SK-N-SH (cell line): ENCODE results near the gene PIP4K2A. TPM values are rescaled to one million over a fixed set of nuclear protein-coding genes. Genes with fewer than 3 reads are reported as not detected.

Source experiments
- CTCF ChIA-PET: fragments of 300-600, 350-600 bp; formaldehyde crosslinking; extraction: SDS; loops from one replicate; lab custom pipeline; 2021; lab: Yijun Ruan, JAX
- POLR2A ChIA-PET: fragments of 350-600 bp; sonication (Branson Sonifier 250); formaldehyde crosslinking; extraction: SDS; loops from one replicate; lab custom pipeline; 2020; ENCODE audit warnings: antibody characterized with exemption, inconsistent platforms; lab: Yijun Ruan, JAX
- DNase-seq: peaks from one replicate; pipeline ENCODE4 v3.0.0; 2012
- H2AFZ ChIP-seq: fragments of 200-600 bp; sonication (generic); 2 replicates; pipeline ENCODE4 v1.8.1; 2016; ENCODE audit warnings: antibody characterized with exemption, mild to moderate bottlenecking, low read depth
- H3F3A ChIP-seq: fragments of 200-600 bp; sonication (generic); replicated peaks from 2 replicates; pipeline ENCODE3; 2016; ENCODE audit warnings: antibody characterized with exemption, mild to moderate bottlenecking; ENCODE audit not compliant: insufficient read depth
- H3K27ac ChIP-seq, 2 experiments: fragments of 200-500 bp in 1 of 2; fragments of 200-600 bp in 1 of 2; sonication (Bioruptor generic) in 1 of 2; sonication (generic), shearing (Covaris generic) in 1 of 2; 2 replicates each; pipeline versions ENCODE4 v1.5.1 to v1.6.1; 2014 to 2016; ENCODE audit warnings: low read depth in 2 of 2, inconsistent platforms in 1 of 2, low read length in 1 of 2, mild to moderate bottlenecking in 1 of 2, mixed read lengths in 1 of 2
- H3K27me3 ChIP-seq: fragments of 200-600 bp; sonication (generic), shearing (Covaris generic); 2 replicates; pipeline ENCODE4 v1.6.1; 2016; ENCODE audit warnings: mixed run types; ENCODE audit not compliant: insufficient read depth
- H3K36me3 ChIP-seq, 2 experiments: fragments of 200-500 bp in 1 of 2; fragments of 200-600 bp in 1 of 2; sonication (Bioruptor generic) in 1 of 2; sonication (generic) in 1 of 2; replicated peaks in 1 of 2; 2 replicates each; pipeline versions ENCODE3 to v1.5.1; 2014 to 2016; ENCODE audit warnings: low read length in 1 of 2, mild to moderate bottlenecking in 1 of 2; ENCODE audit not compliant: insufficient read depth in 2 of 2, control insufficient read depth in 1 of 2
- H3K4me1 ChIP-seq, 2 experiments: fragments of 200-500 bp in 1 of 2; fragments of 200-600 bp in 1 of 2; sonication (Bioruptor generic) in 1 of 2; sonication (generic), shearing (Covaris generic) in 1 of 2; 2 replicates each; pipeline versions ENCODE4 v1.5.1 to v1.6.1; 2014 to 2016; ENCODE audit warnings: low read depth in 1 of 2, low read length in 1 of 2, mixed run types in 1 of 2; ENCODE audit not compliant: insufficient read depth in 2 of 2, control insufficient read depth in 1 of 2
- H3K4me2 ChIP-seq: fragments of 200-600 bp; sonication (generic), shearing (Covaris generic); 2 replicates; pipeline ENCODE4 v1.6.1; 2017; ENCODE audit warnings: mixed run types
- H3K4me3 ChIP-seq, 2 experiments: fragments of 200-500 bp in 1 of 2; fragments of 200-600 bp in 1 of 2; sonication (Bioruptor generic) in 1 of 2; sonication (generic), shearing (Covaris generic) in 1 of 2; 2 replicates each; pipeline versions ENCODE4 v1.5.1 to v1.8.1; 2014 to 2016; ENCODE audit warnings: low read depth in 2 of 2, inconsistent platforms in 1 of 2, low read length in 1 of 2, mild to moderate bottlenecking in 1 of 2, mixed read lengths in 1 of 2, moderate library complexity in 1 of 2
- H3K79me2 ChIP-seq: fragments of 200-600 bp; sonication (generic); 2 replicates; pipeline ENCODE4 v1.8.1; 2017; ENCODE audit warnings: mild to moderate bottlenecking; ENCODE audit not compliant: insufficient read depth
- H3K9ac ChIP-seq: fragments of 200-600 bp; sonication (generic); 2 replicates; pipeline ENCODE4 v1.6.1; 2017; ENCODE audit warnings: mixed run types
- H3K9me2 ChIP-seq: fragments of 200-600 bp; sonication (generic); 2 replicates; pipeline ENCODE4 v1.6.1; 2017; ENCODE audit warnings: mixed run types
- H3K9me3 ChIP-seq: fragments of 200-600 bp; sonication (generic); 2 replicates; pipeline ENCODE4 v1.6.1; 2017; ENCODE audit warnings: mixed run types, mild to moderate bottlenecking, moderate library complexity
- H4K20me1 ChIP-seq: fragments of 200-600 bp; sonication (generic); 2 replicates; pipeline ENCODE4 v1.6.1; 2017; ENCODE audit warnings: mild to moderate bottlenecking, mixed run types; ENCODE audit not compliant: insufficient read depth
- CHD2 ChIP-seq: fragments of 150-350 bp; IDR thresholded peaks from 2 replicates; pipeline ENCODE4 v1.6.1; 2018; ENCODE audit warnings: low read length; ENCODE audit not compliant: partially characterized antibody
- EZH2phosphoT487 ChIP-seq: fragments of 200-600 bp; sonication (generic); IDR thresholded peaks from 2 replicates; pipeline ENCODE4 v1.6.1; 2017; ENCODE audit warnings: low read depth, mixed run types, mild to moderate bottlenecking, antibody characterized with exemption, moderate library complexity, borderline replicate concordance
- JUND ChIP-seq: IDR thresholded peaks from 2 replicates; pipeline ENCODE4 v1.4.0; 2012
- MEF2A ChIP-seq: IDR thresholded peaks from 2 replicates; pipeline ENCODE4 v1.4.0; 2012; ENCODE audit warnings: low read depth, borderline replicate concordance
- NRF1 ChIP-seq: IDR thresholded peaks from 2 replicates; pipeline ENCODE4 v1.6.1; 2012; ENCODE audit warnings: low read depth, mild to moderate bottlenecking, low read length
- RCOR1 ChIP-seq: fragments of 150-350 bp; IDR thresholded peaks from 2 replicates; pipeline ENCODE4 v1.6.1; 2017; ENCODE audit warnings: antibody characterized with exemption, low read length
- SIN3A ChIP-seq: IDR thresholded peaks from 2 replicates; pipeline ENCODE4 v1.6.1; 2012; ENCODE audit warnings: low read depth, mild to moderate bottlenecking, low read length, moderate library complexity, borderline replicate concordance
- SMC3 ChIP-seq: IDR thresholded peaks from 2 replicates; pipeline ENCODE4 v1.6.1; 2012; ENCODE audit warnings: low read depth, low read length, improper control_type of control experiment
- TAF1 ChIP-seq: IDR thresholded peaks from 2 replicates; pipeline ENCODE4 v1.6.1; 2012; ENCODE audit warnings: low read depth, mild to moderate bottlenecking, low read length, moderate library complexity, borderline replicate concordance
- TCF12 ChIP-seq: IDR thresholded peaks from 2 replicates; pipeline ENCODE4 v1.4.0; 2012
- TEAD4 ChIP-seq: IDR thresholded peaks from 2 replicates; pipeline ENCODE4 v1.4.0; 2012; ENCODE audit warnings: mild to moderate bottlenecking, borderline replicate concordance; ENCODE audit not compliant: insufficient read depth
- YY1 ChIP-seq: IDR thresholded peaks from 2 replicates; pipeline ENCODE4 v1.4.0; 2012; ENCODE audit warnings: low read depth, mild to moderate bottlenecking
- WGBS: methylation state at CpG from one replicate; pipeline ENCODE4 v1.1.6; 2017; ENCODE audit warnings: low lambda C conversion rate; 5-methylcytosine and 5-hydroxymethylcytosine counted together
- polyA plus RNA-seq, 3 experiments: library from polyadenylated mRNA; depleted of rRNA; stranded (reverse); fragments of >200 nt; gene quantifications; 2 replicates each; pipeline ENCODE4 v1.2.3, GENCODE V29; 2012
- TF ChIP-seq, protein P1 (sequence below): IDR thresholded peaks from 2 replicates; pipeline ENCODE4 v1.4.0; 2012; ENCODE audit warnings: low read depth, borderline replicate concordance
- TF ChIP-seq, protein P2 (sequence below): fragments of 200-600 bp; sonication (generic); IDR thresholded peaks from 2 replicates; pipeline ENCODE4 v1.6.1; 2017; ENCODE audit warnings: antibody characterized with exemption, mild to moderate bottlenecking, moderate library complexity
- TF ChIP-seq, protein P3 (sequence below): IDR thresholded peaks from 2 replicates; pipeline ENCODE4 v1.6.1; 2012; ENCODE audit warnings: mild to moderate bottlenecking, low read depth, low read length, moderate library complexity
- TF ChIP-seq, protein P4 (sequence below): IDR thresholded peaks from 2 replicates; pipeline ENCODE4 v1.4.0; 2012; ENCODE audit warnings: low read depth
- TF ChIP-seq, protein P5 (sequence below): IDR thresholded peaks from 2 replicates; pipeline ENCODE4; 2012

The PIP4K2A gene
- polyA plus RNA-seq, 1 of the 3 experiments (the other 2 are of a cell fraction), result 10.8 TPM

DNA sequence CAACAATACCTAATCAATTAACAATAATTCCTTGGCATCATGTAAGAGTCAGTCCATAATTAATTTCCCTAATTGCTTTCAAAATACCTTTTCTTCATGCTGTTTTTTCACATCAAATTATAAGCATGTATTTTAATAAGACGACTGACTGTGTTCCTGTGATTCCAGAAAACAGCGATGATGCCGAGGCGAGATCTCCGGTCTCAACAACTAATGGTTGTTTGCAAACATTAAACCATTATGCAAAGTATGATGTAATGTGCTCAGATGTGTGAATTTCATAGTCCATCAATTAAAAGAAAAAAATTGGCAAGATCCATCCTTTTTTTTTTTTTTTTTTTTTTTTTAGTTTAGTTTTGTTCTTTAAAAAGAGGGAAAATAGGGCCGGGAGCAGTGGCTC, 44.5 kb upstream of the PIP4K2A start:
- DNase-seq, result no peak
- Histone ChIP-seq H2AFZ (no peak overlapping the region), H3K27me3 (no peaks in the 10 kb centered on the region), H3K9me2 (no peaks in the 10 kb centered on the region), H3F3A (no peaks in the 10 kb centered on the region), H3K4me1 (no peaks in the 10 kb centered on the region), H3K4me2 (no peak overlapping the region), H3K4me3 (no peak overlapping the region), H4K20me1 (no peaks in the 10 kb centered on the region), H3K9ac (no peak overlapping the region), H3K9me3 (no peaks in the 10 kb centered on the region), H3K79me2 (no peaks in the 10 kb centered on the region), H3K36me3 (no peaks in the 10 kb centered on the region), H3K27ac (no peak overlapping the region)
- ChIA-PET POLR2A (no interaction called here), CTCF (no interaction called here)
- WGBS, result 85% methylated on average over 6 of the region's 6 CpGs
- TF ChIP-seq NRF1, result no peak
- TF ChIP-seq, protein P1, sequence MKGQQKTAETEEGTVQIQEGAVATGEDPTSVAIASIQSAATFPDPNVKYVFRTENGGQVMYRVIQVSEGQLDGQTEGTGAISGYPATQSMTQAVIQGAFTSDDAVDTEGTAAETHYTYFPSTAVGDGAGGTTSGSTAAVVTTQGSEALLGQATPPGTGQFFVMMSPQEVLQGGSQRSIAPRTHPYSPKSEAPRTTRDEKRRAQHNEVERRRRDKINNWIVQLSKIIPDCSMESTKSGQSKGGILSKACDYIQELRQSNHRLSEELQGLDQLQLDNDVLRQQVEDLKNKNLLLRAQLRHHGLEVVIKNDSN, result no peak
- TF ChIP-seq, protein P2, sequence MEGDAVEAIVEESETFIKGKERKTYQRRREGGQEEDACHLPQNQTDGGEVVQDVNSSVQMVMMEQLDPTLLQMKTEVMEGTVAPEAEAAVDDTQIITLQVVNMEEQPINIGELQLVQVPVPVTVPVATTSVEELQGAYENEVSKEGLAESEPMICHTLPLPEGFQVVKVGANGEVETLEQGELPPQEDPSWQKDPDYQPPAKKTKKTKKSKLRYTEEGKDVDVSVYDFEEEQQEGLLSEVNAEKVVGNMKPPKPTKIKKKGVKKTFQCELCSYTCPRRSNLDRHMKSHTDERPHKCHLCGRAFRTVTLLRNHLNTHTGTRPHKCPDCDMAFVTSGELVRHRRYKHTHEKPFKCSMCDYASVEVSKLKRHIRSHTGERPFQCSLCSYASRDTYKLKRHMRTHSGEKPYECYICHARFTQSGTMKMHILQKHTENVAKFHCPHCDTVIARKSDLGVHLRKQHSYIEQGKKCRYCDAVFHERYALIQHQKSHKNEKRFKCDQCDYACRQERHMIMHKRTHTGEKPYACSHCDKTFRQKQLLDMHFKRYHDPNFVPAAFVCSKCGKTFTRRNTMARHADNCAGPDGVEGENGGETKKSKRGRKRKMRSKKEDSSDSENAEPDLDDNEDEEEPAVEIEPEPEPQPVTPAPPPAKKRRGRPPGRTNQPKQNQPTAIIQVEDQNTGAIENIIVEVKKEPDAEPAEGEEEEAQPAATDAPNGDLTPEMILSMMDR, result no peak
- TF ChIP-seq TCF12, result no peak
- TF ChIP-seq, protein P3, sequence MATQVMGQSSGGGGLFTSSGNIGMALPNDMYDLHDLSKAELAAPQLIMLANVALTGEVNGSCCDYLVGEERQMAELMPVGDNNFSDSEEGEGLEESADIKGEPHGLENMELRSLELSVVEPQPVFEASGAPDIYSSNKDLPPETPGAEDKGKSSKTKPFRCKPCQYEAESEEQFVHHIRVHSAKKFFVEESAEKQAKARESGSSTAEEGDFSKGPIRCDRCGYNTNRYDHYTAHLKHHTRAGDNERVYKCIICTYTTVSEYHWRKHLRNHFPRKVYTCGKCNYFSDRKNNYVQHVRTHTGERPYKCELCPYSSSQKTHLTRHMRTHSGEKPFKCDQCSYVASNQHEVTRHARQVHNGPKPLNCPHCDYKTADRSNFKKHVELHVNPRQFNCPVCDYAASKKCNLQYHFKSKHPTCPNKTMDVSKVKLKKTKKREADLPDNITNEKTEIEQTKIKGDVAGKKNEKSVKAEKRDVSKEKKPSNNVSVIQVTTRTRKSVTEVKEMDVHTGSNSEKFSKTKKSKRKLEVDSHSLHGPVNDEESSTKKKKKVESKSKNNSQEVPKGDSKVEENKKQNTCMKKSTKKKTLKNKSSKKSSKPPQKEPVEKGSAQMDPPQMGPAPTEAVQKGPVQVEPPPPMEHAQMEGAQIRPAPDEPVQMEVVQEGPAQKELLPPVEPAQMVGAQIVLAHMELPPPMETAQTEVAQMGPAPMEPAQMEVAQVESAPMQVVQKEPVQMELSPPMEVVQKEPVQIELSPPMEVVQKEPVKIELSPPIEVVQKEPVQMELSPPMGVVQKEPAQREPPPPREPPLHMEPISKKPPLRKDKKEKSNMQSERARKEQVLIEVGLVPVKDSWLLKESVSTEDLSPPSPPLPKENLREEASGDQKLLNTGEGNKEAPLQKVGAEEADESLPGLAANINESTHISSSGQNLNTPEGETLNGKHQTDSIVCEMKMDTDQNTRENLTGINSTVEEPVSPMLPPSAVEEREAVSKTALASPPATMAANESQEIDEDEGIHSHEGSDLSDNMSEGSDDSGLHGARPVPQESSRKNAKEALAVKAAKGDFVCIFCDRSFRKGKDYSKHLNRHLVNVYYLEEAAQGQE, result no peak
- TF ChIP-seq JUND, result no peak
- no peak for TF ChIP-seq TEAD4

DNA sequence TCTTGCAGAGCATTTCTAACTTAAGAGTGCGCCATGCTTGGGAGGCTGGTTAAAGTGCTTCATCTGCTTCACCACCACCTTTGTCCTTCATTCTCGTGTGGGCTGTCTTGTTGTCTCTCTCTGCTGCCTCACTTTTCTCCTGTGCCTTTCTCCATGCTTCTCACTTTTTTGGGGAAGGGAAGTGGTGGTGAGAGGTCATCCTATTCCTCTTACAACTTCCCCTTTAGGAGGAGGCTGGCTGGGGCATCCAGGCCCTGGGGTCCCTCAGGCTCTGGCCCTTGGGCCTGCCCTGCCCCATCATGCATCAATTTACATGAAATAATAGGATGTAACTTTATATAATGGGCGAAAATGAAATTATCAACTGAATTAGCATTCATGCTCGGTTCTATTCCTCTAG, 39.9 kb upstream of the PIP4K2A start:
- Histone ChIP-seq H3K4me1 (no peaks in the 10 kb centered on the region), H3K79me2 (no peaks in the 10 kb centered on the region), H3K9ac (no peak overlapping the region), H3K9me2 (peaks cover 3% of the 10 kb centered on the region; the same call in 1 of the 2 replicates), H3K9me3 (no peaks in the 10 kb centered on the region), H3K27ac (no peak overlapping the region), H3K4me3 (no peak overlapping the region), H2AFZ (no peak overlapping the region), H3K36me3 (no peaks in the 10 kb centered on the region), H4K20me1 (no peaks in the 10 kb centered on the region), H3K4me2 (no peak overlapping the region), H3K27me3 (no peaks in the 10 kb centered on the region), H3F3A (peaks cover 3% of the 10 kb centered on the region)
- WGBS, result 70% methylated on average over 4 of the region's 4 CpGs
- CTCF ChIA-PET, result no interaction called here
- DNase-seq, result no peak
- POLR2A ChIA-PET, result no interaction called here
- TF ChIP-seq, protein P4, sequence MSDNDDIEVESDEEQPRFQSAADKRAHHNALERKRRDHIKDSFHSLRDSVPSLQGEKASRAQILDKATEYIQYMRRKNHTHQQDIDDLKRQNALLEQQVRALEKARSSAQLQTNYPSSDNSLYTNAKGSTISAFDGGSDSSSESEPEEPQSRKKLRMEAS, result no peak
- TF ChIP-seq SIN3A, result no peak
- TF ChIP-seq EZH2phosphoT487, result no peak
- TF ChIP-seq, protein P5, sequence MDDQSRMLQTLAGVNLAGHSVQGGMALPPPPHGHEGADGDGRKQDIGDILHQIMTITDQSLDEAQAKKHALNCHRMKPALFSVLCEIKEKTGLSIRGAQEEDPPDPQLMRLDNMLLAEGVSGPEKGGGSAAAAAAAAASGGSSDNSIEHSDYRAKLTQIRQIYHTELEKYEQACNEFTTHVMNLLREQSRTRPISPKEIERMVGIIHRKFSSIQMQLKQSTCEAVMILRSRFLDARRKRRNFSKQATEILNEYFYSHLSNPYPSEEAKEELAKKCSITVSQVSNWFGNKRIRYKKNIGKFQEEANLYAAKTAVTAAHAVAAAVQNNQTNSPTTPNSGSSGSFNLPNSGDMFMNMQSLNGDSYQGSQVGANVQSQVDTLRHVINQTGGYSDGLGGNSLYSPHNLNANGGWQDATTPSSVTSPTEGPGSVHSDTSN, result no peak
- no peak for TF ChIP-seq JUND
- TF ChIP-seq RCOR1, result no peak
- TF ChIP-seq TAF1, result no peak
- no peak for TF ChIP-seq SMC3
- TF ChIP-seq CHD2, result no peak
- TF ChIP-seq MEF2A, result no peak
- no peak for TF ChIP-seq YY1
- TF ChIP-seq, protein P3, result no peak
